GM12873 (cell line): ENCODE measurements around the gene P2RX4.

Experiments
- CTCF ChIP-seq: IDR thresholded peaks from 2 replicates; pipeline ENCODE4 v1.5.1; 2012; ENCODE audit warnings: low read depth, mild to moderate bottlenecking, moderate library complexity, low read length, control low read depth; ENCODE audit not compliant: insufficient read depth; ENCODE audit errors: missing control alignments

P2RX4 gene

GRCh38 chr12:121184425-121184824 is 25.5 kb upstream of the P2RX4 start:
- no peak for TF ChIP-seq CTCF

GRCh38 chr12:121184984-121185889 is 24.7 kb upstream of the P2RX4 start:
- TF ChIP-seq CTCF, result no peak

GRCh38 chr12:121186826-121187225 is 23.1 kb upstream of the P2RX4 start:
- TF ChIP-seq CTCF, result no peak

GRCh38 chr12:121187501-121187900 is 22.4 kb upstream of the P2RX4 start:
- no peak for TF ChIP-seq CTCF

GRCh38 chr12:121188227-121188626 is 21.7 kb upstream of the P2RX4 start:
- TF ChIP-seq CTCF, result no peak

GRCh38 chr12:121189131-121189530 is 20.8 kb upstream of the P2RX4 start:
- no peak for TF ChIP-seq CTCF

- no peak for TF ChIP-seq CTCF
Observed at GRCh38 chr12:121189619-121190155, 20.2 kb upstream of the P2RX4 start.
